ENCODE measurements around the gene SGCA. TPM values are rescaled to one million over a fixed set of nuclear protein-coding genes. Genes with fewer than 3 reads are reported as not detected.
A peak's percentile ranks its signal among the peaks of the same experiment; 100 is the strongest.

SGCA gene
- total RNA-seq, 4 donors from 2014 or later: 1.8 to 7.8 (median 4.9) TPM

DNA sequence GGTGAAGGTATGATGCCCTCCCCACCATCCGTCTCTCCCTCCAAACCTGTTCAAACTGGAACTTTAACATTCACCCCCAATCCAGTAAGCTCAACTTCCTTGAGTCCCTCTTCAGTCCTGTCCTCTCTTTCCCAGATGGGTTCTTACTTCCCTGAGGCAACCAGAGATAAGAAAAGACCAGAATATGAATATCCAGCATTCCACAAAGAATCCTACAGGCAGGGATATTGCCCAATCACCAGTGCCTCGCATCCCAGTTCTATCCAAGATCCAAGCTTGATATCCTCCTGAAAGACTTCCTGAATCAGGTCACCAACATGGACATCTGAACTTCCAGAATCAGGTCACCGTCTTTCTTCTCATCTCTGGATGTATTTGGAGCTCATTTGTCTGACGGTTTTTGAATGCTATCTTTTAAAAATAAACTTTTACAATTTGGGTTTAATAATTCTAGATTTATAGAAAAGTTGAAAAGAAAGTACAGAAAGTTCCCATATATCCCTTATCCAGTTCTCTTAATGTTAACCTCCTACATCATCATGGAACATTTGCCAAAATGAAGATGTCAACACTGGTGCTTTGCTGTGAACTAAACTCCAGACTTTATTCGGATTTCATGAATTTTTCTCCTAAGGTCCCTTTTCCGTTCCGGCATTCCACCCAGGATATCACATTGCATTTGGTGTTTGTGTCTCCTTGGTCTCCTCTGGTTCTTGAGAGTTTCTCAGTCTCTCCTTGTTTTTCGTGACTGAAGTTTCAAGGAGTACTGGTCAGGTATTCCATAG is 49.4 kb downstream of the SGCA start:
- DNase-seq (ENCODE audit: low spot score in 2 of 2): no peak
- Histone ChIP-seq H3K36me3 (no peaks in the 10 kb centered on the region), H3K4me3 (no peak overlapping the region), H3K4me1 (peaks cover 0 to 62% (median 36%) of the 10 kb centered on the region in 4 donors), H3K27ac (peak overlapping the region in 2 of 4 donors; percentile 30 to 51), H3K9me3 (no peaks in the 10 kb centered on the region), H3K27me3 (no peaks in the 10 kb centered on the region)
- 65 to 75% methylated on average over 8 of the region's 8 CpGs for WGBS, 2 donors
- TF ChIP-seq EP300 (IDR thresholded peaks at IDR 0.05): no peak
- no peak for TF ChIP-seq POLR2A (IDR thresholded peaks at IDR 0.05)
- TF ChIP-seq, protein P1, sequence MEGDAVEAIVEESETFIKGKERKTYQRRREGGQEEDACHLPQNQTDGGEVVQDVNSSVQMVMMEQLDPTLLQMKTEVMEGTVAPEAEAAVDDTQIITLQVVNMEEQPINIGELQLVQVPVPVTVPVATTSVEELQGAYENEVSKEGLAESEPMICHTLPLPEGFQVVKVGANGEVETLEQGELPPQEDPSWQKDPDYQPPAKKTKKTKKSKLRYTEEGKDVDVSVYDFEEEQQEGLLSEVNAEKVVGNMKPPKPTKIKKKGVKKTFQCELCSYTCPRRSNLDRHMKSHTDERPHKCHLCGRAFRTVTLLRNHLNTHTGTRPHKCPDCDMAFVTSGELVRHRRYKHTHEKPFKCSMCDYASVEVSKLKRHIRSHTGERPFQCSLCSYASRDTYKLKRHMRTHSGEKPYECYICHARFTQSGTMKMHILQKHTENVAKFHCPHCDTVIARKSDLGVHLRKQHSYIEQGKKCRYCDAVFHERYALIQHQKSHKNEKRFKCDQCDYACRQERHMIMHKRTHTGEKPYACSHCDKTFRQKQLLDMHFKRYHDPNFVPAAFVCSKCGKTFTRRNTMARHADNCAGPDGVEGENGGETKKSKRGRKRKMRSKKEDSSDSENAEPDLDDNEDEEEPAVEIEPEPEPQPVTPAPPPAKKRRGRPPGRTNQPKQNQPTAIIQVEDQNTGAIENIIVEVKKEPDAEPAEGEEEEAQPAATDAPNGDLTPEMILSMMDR (IDR thresholded peaks at IDR 0.05): no peak

GRCh38 chr17:50217591-50217990 is 51.8 kb downstream of the SGCA start:
- no peak for DNase-seq (ENCODE audit: low spot score in 2 of 2)
- H3K4me3 ChIP-seq: no peak overlapping the region
- TF ChIP-seq POLR2A (IDR thresholded peaks at IDR 0.05): no peak
- TF ChIP-seq, protein P1 (IDR thresholded peaks at IDR 0.05): no peak
- no peak for TF ChIP-seq EP300 (IDR thresholded peaks at IDR 0.05)
- H3K4me1 ChIP-seq: peaks cover 0 to 62% (median 43%) of the 10 kb centered on the region in 4 donors
- WGBS, 2 donors: 42 to 43% methylated on average over 3 of the region's 3 CpGs
- no peaks in the 10 kb centered on the region for H3K9me3 ChIP-seq
- H3K27me3 ChIP-seq: no peaks in the 10 kb centered on the region
- peak overlapping the region in 3 of 4 donors; percentile 2 to 84 (median 80) for H3K27ac ChIP-seq
- no peaks in the 10 kb centered on the region for H3K36me3 ChIP-seq

- WGBS, 2 donors: 31 to 35% methylated on average over 3 of the region's 3 CpGs
- Histone ChIP-seq H3K4me3 (no peak overlapping the region), H3K9me3 (no peaks in the 10 kb centered on the region), H3K4me1 (peaks cover 0 to 65% (median 45%) of the 10 kb centered on the region in 4 donors), H3K27ac (peak overlapping the region; percentile 1 to 84 (median 54)), H3K27me3 (no peaks in the 10 kb centered on the region), H3K36me3 (no peaks in the 10 kb centered on the region)
- TF ChIP-seq EP300 (IDR thresholded peaks at IDR 0.05) (peak in 1 of 2 donors; percentile 72), POLR2A (IDR thresholded peaks at IDR 0.05) (no peak)
- TF ChIP-seq, protein P1 (IDR thresholded peaks at IDR 0.05): no peak
- no peak for DNase-seq (ENCODE audit: low spot score in 2 of 2)
These were observed 52.4 kb downstream of the SGCA start for GRCh38 chr17:50218071-50218759.

DNA sequence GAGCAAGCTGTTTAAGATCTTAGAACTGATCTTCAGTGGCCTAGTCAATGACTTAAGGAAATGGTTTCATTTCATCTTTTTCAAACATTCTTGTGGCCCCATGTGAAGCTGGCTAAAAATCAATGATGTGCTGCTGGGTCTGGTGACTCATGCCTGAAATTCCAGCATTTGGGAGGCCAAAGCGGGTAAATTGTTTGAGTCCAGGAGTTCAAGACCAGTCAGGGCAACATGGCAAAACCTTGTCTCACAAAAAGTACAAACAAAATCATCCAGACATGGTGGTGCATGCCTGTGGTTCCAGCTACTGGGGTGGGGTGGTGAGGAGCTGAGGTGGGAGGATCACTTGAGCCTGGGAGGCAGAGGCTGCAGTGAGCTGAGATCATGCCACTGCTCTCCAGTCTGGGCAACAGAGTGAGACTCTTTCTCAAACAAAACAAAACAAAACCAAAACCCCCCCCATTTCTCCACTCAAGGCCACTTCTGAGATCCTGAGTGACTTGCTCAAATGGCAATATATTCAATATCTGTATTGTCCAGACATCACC is 53.0 kb downstream of the SGCA start:
- Histone ChIP-seq H3K4me3 (no peak overlapping the region), H3K4me1 (peaks cover 0 to 65% (median 45%) of the 10 kb centered on the region in 4 donors), H3K9me3 (no peaks in the 10 kb centered on the region), H3K27ac (peak overlapping the region; percentile 1 to 84 (median 67)), H3K36me3 (no peaks in the 10 kb centered on the region), H3K27me3 (no peaks in the 10 kb centered on the region)
- TF ChIP-seq POLR2A (IDR thresholded peaks at IDR 0.05) (no peak), EP300 (IDR thresholded peaks at IDR 0.05) (peak in 1 of 2 donors; percentile 25)
- TF ChIP-seq, protein P1 (IDR thresholded peaks at IDR 0.05): no peak
- WGBS, 2 donors: 21 to 47% methylated on average over 1 of the region's 1 CpG
- no peak for DNase-seq (ENCODE audit: low spot score in 2 of 2)

Measured in tibial nerve (tissue), 4 donors.